Thyroid gland (tissue), 4 donors: ENCODE results near the gene TET1.

ENCODE experiments used
- CTCF ChIP-seq, 6 experiments: fragments of 200-600 bp in 3 of 6; fragments of 450-650 bp in 3 of 6; sonication (generic) in 3 of 6; IDR thresholded peaks; one replicate each; pipeline ENCODE4 v1.5.1; 2016 to 2019; ENCODE audit warnings: antibody characterized with exemption in 6 of 6, mild to moderate bottlenecking in 2 of 6, inconsistent platforms in 1 of 6, moderate library complexity in 1 of 6
- POLR2A ChIP-seq, 2 donors: fragments of 450-650 bp; IDR thresholded peaks; one replicate each; pipeline ENCODE4 v1.6.1; 2017; ENCODE audit warnings: antibody characterized with exemption in 2 of 2, mild to moderate bottlenecking in 2 of 2, moderate library complexity in 1 of 2

- no peak for TF ChIP-seq CTCF (IDR thresholded peaks at IDR 0.05)
- no peak for TF ChIP-seq POLR2A (IDR thresholded peaks at IDR 0.05)
These were observed 6.2 kb downstream of the TET1 start for GRCh38 chr10:68566351-68566750.
